ENCODE results near the gene SLC18B1.

SLC18B1 gene

DNA sequence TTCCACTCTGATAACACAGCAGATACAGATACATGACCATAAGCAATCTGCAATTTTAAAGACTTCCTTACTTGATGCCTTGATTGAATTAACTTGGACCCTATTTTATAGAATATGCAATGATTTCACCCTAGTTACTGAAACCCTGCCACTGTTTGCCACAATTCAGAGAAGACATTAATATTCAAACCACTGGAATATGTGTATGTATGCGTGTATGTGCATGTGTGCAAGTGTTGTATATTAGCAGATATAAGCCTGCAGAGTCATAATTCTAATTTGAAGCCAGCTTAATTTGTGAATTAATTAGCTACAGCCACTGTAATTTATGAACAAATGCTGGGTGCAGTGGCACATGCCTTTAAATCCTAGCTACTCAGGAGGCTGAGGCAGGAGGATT is 50.0 kb downstream of the SLC18B1 start:
- in situ Hi-C loops (cut with HindIII; ENCODE audit: low sequenced_read_pairs), result no loop called here

DNA sequence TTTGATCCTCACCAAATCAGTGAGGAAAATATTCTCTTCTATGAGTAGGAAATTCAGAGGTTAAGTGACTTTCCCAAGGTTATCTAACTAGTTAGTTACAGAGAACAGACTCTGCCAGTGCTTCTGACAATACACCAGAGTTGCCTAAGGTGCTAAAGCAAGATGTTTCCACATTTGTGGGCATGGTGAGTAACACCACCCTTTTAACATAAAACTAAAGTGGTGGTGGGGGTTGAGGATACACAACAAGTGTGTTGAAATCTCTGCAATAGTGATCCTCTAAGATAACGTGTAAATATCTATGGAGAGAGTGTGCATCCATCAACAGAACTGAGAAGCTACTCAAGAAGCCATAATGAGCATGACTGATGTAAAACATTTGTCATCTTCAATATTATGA is 52.4 kb downstream of the SLC18B1 start:
- in situ Hi-C loops (cut with HindIII; ENCODE audit: low sequenced_read_pairs), result no loop called here

DNA sequence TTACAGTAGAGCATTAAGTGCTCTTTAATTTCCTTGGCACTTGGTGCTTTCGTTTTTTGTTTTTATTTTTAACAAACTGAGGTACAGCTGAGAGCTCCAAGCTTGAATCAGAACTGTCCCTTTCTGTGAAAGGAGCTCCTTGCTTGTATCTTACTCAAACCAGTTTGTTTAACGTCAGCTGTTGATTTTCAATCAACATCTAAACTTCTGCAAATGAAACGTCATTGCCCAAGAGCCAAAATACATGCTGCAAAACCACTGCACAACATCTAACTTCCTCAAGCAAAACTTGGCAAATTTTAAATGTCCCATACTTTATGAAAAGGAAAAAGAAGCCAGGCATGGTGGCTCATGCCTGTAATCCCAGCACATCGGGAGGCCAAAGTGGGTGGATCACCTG is 55.9 kb downstream of the SLC18B1 start:
- in situ Hi-C loops (cut with HindIII; ENCODE audit: low sequenced_read_pairs), result no loop called here

DNA sequence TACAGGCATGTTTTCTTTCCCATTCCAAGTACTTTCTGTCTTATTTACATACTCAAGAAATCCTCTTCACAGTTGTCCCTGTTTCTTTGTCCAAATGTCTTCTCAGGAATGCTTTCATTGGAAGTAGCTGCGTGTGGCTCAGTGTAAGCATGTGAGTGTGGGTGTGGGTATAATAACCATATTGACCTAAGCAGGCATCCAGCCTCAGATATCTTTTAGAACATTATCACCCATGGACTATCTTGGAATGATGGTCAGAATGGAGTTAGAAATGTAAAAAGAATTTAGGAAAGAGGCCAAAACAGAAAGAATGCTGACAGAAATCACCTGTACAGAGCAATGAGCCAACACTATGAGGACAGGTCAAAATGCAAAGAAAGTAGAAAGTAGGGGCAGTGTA is 57.2 kb downstream of the SLC18B1 start:
- in situ Hi-C loops (cut with HindIII; ENCODE audit: low sequenced_read_pairs), result no loop called here

DNA sequence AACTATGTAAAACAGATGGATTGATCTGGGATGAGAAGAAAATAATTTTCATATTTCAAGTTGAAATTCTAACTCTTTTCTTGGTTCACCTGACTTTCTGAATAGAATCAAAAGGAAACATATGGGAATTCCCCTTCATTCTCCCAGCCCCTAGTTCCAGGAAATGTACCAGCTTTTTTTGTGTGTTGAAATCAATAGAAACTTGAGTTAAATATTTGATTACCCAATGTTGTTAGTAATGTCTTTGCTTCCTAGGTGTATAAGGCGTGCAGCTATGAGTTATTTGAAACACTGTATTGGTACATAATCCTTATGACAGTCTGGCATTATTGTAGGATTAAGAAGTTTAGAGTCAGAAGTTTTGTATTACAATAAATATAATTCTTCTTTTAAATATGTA is 62.2 kb downstream of the SLC18B1 start:
- in situ Hi-C loops (cut with HindIII; ENCODE audit: low sequenced_read_pairs), result no loop called here

DNA sequence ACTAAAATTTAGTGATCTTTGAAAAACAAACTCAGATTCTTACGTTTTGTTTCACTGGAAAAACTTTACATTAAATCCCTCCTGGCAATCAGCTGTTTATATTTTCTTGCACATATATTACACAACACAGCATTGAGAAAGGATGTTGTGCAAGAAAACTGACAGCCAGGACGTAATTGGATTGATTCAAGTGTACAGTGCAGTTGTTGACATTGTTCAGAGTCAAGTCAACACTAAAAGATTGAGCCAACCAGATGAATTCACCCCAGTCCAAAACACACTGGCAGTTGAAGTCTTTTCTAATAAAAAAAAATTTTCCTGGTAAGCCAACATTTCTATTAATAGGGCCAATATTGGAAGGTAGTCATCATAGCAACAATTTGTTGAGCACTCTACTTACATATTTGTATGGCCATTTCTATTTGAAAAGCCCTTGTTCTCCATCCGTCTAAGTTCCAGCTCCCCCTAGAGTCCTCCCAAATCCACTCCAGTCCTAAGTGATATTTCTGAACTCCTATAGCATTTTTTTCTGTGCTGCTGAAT is 63.7 kb downstream of the SLC18B1 start:
- in situ Hi-C loops (cut with HindIII; ENCODE audit: low sequenced_read_pairs), result no loop called here

DNA sequence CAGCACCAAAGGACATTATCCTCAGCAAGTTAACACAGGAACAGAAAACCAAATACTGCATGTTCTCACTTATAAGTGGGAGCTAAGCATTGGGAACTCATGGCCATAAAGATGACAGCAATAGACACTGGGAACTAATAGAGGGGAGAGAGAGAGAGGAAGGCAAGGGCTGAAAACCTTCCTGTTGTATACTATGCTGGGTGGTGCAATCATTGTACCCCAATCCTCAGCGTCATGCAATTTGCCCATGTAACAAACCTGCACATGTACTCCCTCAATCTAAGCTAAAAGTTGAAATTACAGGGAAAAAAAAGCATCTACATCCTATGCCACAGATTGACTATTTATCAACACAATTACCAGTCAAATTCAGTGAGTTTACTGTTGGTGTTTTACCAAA is 64.6 kb downstream of the SLC18B1 start:
- in situ Hi-C loops (cut with HindIII; ENCODE audit: low sequenced_read_pairs), result no loop called here

DNA sequence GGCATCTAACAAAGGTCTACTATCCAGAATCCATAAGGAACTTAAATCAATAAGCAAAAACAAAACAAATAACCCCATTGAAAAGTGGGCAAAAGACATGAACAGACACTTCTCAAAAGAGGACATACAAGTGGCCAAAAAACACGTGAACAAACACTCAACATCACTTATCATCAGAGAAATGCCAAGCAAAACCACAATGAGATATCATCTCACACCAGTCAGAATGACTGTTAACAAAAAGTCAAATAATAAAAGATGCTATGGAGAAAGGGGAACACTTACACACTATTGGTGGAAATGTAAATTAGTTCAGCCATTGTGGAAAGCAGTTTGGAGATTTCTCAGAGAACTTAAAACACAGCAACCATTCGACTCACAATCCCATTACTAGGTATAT is 65.2 kb downstream of the SLC18B1 start:
- in situ Hi-C loops (cut with HindIII; ENCODE audit: low sequenced_read_pairs), result no loop called here

DNA sequence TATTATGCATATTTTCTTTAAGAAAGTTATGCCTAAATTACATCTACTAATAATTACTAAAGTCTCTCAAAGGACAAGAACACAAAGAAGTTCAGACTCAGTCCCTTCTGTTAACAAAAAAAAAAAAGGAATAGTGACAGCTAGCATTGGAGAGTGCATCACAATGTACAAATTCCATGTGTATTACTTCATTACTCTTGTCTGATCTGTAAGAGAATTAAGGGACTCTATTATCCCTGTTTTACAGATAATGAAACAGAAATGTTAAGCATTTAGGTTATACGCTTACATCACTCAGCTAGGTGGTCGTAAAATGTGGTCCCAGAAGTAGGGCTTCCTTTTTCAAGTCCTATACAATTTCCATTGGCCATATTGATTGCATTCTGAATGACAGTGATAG is 67.4 kb downstream of the SLC18B1 start:
- in situ Hi-C loops (cut with HindIII; ENCODE audit: low sequenced_read_pairs), result no loop called here

DNA sequence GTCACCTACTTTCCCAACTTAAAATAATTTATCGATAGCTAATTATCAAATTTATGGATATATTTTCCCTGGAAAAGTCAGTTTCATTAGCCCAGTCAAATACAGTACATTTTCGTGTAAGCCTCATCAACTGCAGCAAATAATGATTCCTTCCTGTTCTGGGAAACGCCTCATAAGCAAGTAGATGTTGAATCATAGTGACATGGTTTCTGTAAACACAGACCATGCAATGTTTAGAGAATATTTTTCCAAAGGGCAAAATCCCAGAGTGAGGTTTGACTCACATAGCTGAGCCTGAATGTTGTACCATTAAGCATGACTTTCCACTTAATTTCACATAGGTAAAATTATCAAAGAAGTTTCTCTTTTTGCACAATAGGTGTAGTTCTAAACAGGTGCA is 67.9 kb downstream of the SLC18B1 start:
- in situ Hi-C loops (cut with HindIII; ENCODE audit: low sequenced_read_pairs), result no loop called here

DNA sequence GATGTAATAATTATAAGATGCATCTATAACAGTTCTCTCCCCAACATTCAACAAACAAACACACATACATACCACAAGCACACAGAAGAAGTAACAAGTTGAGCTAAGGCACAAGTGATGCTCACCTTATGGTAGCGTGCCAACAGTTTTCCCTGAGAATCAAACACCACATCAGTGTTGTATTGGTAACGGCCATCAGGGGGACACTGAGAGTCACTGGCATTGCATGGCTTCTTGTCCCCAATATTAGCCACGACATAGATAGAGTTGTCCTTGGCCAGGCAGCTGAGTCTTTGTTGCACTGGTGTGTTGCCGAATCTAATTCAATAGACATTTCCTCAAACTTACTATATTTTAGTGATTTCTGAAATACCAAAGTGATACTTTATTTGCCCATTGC is 69.8 kb downstream of the SLC18B1 start:
- in situ Hi-C loops (cut with HindIII; ENCODE audit: low sequenced_read_pairs), result no loop called here

DNA sequence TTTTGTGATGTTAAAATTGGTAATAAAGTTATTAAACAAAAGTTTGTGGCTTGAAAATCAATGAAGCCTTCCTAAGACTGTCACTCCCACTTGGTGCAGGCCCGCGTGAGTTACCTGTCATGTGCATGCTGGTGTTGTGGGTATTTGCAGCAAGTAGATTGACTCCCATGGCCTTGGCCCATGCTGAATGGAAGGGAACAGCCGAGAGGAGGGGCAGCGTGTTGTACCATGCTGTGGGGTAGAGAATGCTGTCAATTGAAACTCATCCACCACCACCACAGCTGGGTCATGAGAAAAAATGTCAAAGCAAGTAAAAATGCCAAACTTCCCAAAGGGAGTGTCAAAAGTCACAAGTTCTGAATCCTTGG is 71.8 kb downstream of the SLC18B1 start:
- in situ Hi-C loops (cut with HindIII; ENCODE audit: low sequenced_read_pairs), result no loop called here

DNA sequence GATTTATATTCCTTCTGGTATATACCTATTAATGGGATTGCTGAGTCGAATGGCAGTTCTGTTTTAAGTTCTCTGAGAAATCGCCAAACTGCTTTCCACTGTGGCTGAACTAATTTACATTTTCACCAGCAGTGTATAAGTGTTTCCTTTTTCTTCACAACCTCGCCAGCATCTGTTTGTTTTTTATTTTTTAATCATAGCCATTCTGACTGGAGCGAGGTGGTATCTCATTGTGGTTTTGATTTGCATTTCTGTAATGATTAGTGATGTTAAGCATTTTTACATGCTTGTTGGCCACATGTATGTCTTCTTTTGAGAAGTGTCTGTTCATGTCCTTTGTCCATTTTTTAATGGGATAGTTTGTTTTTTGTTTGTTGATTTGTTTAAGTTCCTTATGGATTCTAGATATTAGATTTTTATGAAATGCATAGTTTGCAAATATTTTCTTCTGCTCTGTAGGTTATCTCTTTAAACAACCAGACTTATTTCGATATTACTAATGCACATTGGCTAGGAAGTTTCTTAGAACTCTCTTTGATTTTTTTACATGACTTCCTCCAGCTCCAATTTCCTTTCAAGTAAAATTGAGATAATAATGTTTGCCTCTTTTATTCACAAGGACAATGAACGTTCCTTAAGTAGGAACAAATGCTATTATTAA is 72.4 kb downstream of the SLC18B1 start:
- in situ Hi-C loops (cut with HindIII; ENCODE audit: low sequenced_read_pairs), result no loop called here

DNA sequence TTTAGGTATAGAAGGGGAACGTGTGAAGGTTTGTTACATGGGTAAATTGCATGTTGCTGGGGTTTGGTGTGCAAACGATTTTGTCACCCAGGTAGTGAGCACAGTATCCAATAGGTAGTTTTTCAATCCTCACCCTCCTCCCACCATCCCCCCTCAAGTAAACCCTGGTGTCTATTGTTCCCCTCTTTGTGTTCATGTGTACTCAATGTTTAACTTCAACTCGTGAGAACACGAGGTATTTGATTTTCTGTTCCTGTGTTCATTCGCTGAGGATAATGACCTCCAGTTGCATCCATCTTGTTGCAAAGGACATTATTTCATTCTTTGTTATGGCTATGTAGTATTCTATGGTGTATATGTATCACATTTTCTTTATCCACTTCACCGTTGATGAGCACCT is 73.0 kb downstream of the SLC18B1 start:
- in situ Hi-C loops (cut with HindIII; ENCODE audit: low sequenced_read_pairs), result no loop called here

DNA sequence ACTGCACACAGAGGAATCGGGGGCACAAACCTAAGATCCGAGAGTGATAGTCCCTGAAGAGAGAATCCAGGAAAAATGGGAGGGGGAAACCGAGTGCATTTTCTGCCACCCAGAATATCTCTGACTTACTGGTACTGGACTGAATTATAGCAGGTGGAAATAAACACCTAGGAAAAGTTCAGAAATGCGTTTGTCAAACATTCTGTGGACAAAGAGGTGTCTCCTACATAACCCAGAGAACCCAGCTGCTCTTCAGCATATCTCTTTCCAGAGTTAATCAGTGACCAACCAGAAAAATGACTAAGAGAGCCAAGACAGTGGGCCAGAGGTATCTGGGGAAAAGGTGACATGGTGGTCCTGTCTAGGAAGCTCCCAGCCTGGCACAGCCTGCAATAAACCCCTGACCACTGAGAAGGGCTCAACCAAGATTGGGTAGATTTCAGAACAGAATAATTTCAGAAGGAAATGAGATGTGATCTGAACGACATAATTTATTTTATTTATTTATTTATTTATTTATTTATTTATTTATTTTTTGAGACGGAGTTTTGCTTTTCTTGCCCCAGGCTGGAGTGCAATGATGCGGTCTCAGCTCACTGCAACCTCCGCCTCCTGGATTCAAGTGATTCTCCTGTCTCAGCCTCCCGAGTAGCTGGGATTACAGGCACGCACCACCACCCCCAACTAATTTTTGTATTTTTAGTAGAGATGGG is 78.5 kb downstream of the SLC18B1 start:
- in situ Hi-C loops (cut with HindIII; ENCODE audit: low sequenced_read_pairs), result no loop called here
